HFFc6 (cell line): ENCODE results near the gene ADAMTS20. TPM values are rescaled to one million over a fixed set of nuclear protein-coding genes. Genes with fewer than 3 reads are reported as not detected.

Experiments used
- DNase-seq: peaks from one replicate; pipeline ENCODE4 v3.0.0-alpha.2; 2018
- H3K27ac Mint-ChIP-seq: 2 replicates; pipeline ENCODE4 v1.8.0; 2020; ENCODE audit warnings: mild to moderate bottlenecking, mixed read lengths
- H3K27me3 Mint-ChIP-seq: 2 replicates; pipeline ENCODE4 v1.8.0; 2021; ENCODE audit warnings: mild to moderate bottlenecking, moderate library complexity, mixed read lengths; ENCODE audit not compliant: insufficient read depth
- H3K36me3 Mint-ChIP-seq: 2 replicates; pipeline ENCODE4 v1.8.0; 2021; ENCODE audit warnings: low read depth, mixed read lengths
- H3K4me1 Mint-ChIP-seq: 2 replicates; pipeline ENCODE4 v1.8.0; 2020; ENCODE audit warnings: low read depth, mixed read lengths
- H3K4me3 Mint-ChIP-seq: 2 replicates; pipeline ENCODE4 v1.8.0; 2020; ENCODE audit warnings: mild to moderate bottlenecking, moderate library complexity, mixed read lengths
- H3K9me3 Mint-ChIP-seq: 2 replicates; pipeline ENCODE4 v1.8.0; 2020; ENCODE audit warnings: mild to moderate bottlenecking, mixed read lengths
- CTCF ChIP-seq: fragments of 200-600 bp; sonication (generic); IDR thresholded peaks from 2 replicates; pipeline ENCODE4 v1.5.0; 2021; ENCODE audit warnings: antibody characterized with exemption, mild to moderate bottlenecking
- total RNA-seq, 6 experiments: library from RNA; stranded (reverse); fragmentation: NEBNext Ultra II Directional; extraction: Animal tissue kit (Norgen Biotek cat#: 25700); gene quantifications; 2 replicates in 1 of 6; 3 replicates in 5 of 6; pipeline ENCODE4 v1.2.3, GENCODE V29; 2021

Gene ADAMTS20
- total RNA-seq, 6 experiments from 2014 or later, result not detected

- Mint-ChIP-seq H3K27me3 (peaks cover 6% of the 10 kb centered on the region), H3K4me3 (no peak overlapping the region), H3K9me3 (peaks cover 16% of the 10 kb centered on the region), H3K36me3 (no peaks in the 10 kb centered on the region; the same call in 1 of the 2 replicates), H3K4me1 (peaks cover 46% of the 10 kb centered on the region), H3K27ac (no peak overlapping the region)
- DNase-seq, result no peak
- TF ChIP-seq CTCF, result no peak
These were observed 222.6 kb downstream of the ADAMTS20 start for GRCh38 chr12:43329375-43329774.

GRCh38 chr12:43325786-43326185, 226.2 kb downstream of the ADAMTS20 start:
- Mint-ChIP-seq H3K36me3 (no peaks in the 10 kb centered on the region; the same call in 1 of the 2 replicates), H3K4me3 (no peak overlapping the region), H3K4me1 (peaks cover 26% of the 10 kb centered on the region), H3K27ac (no peak overlapping the region), H3K9me3 (peaks cover 16% of the 10 kb centered on the region), H3K27me3 (peaks cover 6% of the 10 kb centered on the region)
- DNase-seq, result no peak
- no peak for TF ChIP-seq CTCF

GRCh38 chr12:43320281-43320680, 231.7 kb downstream of the ADAMTS20 start:
- Mint-ChIP-seq H3K9me3 (no peaks in the 10 kb centered on the region; the same call in 1 of the 2 replicates), H3K4me1 (peaks cover 25% of the 10 kb centered on the region), H3K36me3 (no peaks in the 10 kb centered on the region)

GRCh38 chr12:43318021-43318420, 234.0 kb downstream of the ADAMTS20 start:
- H3K27me3 Mint-ChIP-seq, result no peaks in the 10 kb centered on the region
- TF ChIP-seq CTCF, result no peak
- DNase-seq, result no peak
- H3K27ac Mint-ChIP-seq, result no peak overlapping the region
- H3K4me1 Mint-ChIP-seq, result peaks cover 28% of the 10 kb centered on the region
- H3K9me3 Mint-ChIP-seq, result no peaks in the 10 kb centered on the region; the same call in 1 of the 2 replicates
- no peaks in the 10 kb centered on the region for H3K36me3 Mint-ChIP-seq
- H3K4me3 Mint-ChIP-seq, result no peak overlapping the region

More at GRCh38 chr12:43320281-43320680, 231.7 kb downstream of the ADAMTS20 start:
- Mint-ChIP-seq H3K27ac (no peak overlapping the region), H3K4me3 (no peak overlapping the region), H3K27me3 (peaks cover 2% of the 10 kb centered on the region; the same call in 1 of the 2 replicates)
- DNase-seq, result no peak
- no peak for TF ChIP-seq CTCF

- Mint-ChIP-seq H3K27me3 (no peaks in the 10 kb centered on the region), H3K27ac (no peak overlapping the region), H3K4me1 (peaks cover 30% of the 10 kb centered on the region), H3K9me3 (no peaks in the 10 kb centered on the region; the same call in 1 of the 2 replicates), H3K4me3 (no peak overlapping the region), H3K36me3 (no peaks in the 10 kb centered on the region)
- no peak for TF ChIP-seq CTCF
- no peak for DNase-seq
These were observed 234.8 kb downstream of the ADAMTS20 start for GRCh38 chr12:43317156-43317555.

GRCh38 chr12:43316520-43316919, 235.5 kb downstream of the ADAMTS20 start:
- Mint-ChIP-seq H3K4me1 (peaks cover 34% of the 10 kb centered on the region), H3K27ac (no peak overlapping the region), H3K27me3 (no peaks in the 10 kb centered on the region), H3K9me3 (no peaks in the 10 kb centered on the region; the same call in 1 of the 2 replicates), H3K4me3 (no peak overlapping the region), H3K36me3 (no peaks in the 10 kb centered on the region)
- DNase-seq, result no peak
- TF ChIP-seq CTCF, result no peak
